HG03135 (cell line): ENCODE measurements around the gene OR1L8.

Experiments used
- ATAC-seq: cut with Tn5 transposase; IDR thresholded peaks from one replicate; pipeline ENCODE4 v1.9.1; 2021; ENCODE audit warnings: mild to moderate bottlenecking, moderate library complexity; ENCODE audit not compliant: unreplicated experiment

OR1L8 gene

DNA sequence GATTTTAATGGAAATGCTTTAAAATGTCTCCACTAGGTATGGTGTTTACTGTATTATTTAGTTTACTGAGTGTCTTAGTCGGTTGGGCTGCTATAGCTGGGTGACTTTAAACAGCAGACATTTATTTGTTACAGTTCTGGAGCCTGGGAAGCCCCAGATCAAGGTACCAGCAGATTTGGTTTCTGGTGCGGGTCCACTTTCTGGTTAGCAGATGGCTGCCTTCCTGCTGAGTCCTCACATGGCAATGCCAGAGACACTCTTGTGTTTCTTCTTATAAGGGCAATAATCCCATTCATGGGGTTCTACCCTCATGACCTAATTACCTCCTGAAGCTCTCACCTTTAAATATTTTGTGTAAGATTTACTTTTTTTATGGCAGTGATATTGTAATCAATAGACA, 65.0 kb downstream of the OR1L8 start:
- no peak for ATAC-seq
